Activated T-helper 17 cell treated with anti-CD3 and anti-CD28 coated beads, Interleukin-2, amount 50 U/mL, for 72 hours (primary cell): ENCODE results near the gene PTPRD. TPM values are rescaled to one million over a fixed set of nuclear protein-coding genes. Genes with fewer than 3 reads are reported as not detected.
A peak's percentile ranks its signal among the peaks of the same experiment; 100 is the strongest.

Experiments
- ATAC-seq: fragments of 150-1000 bp; cut with Tn5 transposase; replicated peaks from 2 replicates; pipeline ENCODE4 v1.10.0; 2021; ENCODE audit warnings: mild to moderate bottlenecking, moderate library complexity
- H3K27ac Mint-ChIP-seq: one replicate; pipeline ENCODE4 v1.8.0; 2022; ENCODE audit warnings: mixed read lengths
- H3K27me3 Mint-ChIP-seq: one replicate; pipeline ENCODE4 v1.8.0; 2022; ENCODE audit warnings: mixed read lengths
- H3K36me3 Mint-ChIP-seq: one replicate; pipeline ENCODE4 v1.8.0; 2022; ENCODE audit warnings: low read depth, mild to moderate bottlenecking, mixed read lengths
- H3K4me1 Mint-ChIP-seq: one replicate; pipeline ENCODE4 v1.8.0; 2022; ENCODE audit warnings: mixed read lengths
- H3K4me3 Mint-ChIP-seq: one replicate; pipeline ENCODE4 v1.8.0; 2022; ENCODE audit warnings: mild to moderate bottlenecking, mixed read lengths
- H3K9me3 Mint-ChIP-seq: one replicate; pipeline ENCODE4 v1.8.0; 2022; ENCODE audit warnings: mixed read lengths
- total RNA-seq, 2 donors: library from RNA; stranded (reverse); gene quantifications; one replicate each; pipeline ENCODE4 v1.2.3, GENCODE V29; 2022

The PTPRD gene
- total RNA-seq, 2 donors from 2014 or later: 0.04 TPM; not detected in 1

DNA sequence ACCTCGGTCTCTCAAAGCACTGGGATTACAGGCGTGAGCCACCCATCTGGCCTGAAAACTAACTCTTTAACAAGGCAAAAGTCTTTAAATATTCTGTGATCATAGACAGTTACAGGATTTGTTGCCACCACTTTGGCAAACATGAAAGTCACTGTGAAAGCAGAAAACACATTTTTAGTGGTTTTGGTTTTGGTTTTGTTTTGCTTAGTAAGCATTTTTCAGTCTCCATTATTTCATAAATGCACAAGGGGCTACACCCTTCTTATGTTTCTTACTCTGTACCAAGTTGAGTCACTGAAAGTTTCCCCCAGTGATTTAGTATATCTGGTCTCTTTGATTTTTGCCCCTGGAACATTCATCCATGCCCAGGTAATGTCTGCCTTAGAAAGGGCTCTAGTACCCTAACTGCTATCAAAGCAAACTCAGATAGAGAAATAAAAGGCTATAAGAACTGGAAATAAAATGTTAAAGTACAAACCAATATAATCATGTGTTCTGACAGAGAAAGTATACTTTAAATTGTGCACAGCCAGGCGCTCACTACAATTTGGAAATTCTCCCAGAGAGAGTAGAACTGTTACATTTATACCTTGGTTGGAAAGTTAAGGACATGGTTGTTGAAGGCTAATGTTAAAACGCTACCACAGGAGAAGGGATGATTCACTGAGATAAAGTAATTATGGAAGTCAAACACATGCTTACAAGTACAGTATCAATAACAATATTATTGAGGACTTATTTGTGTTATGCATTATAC is 1790.7 kb downstream of the PTPRD start:
- no peak overlapping the region for H3K27ac Mint-ChIP-seq
- no peaks in the 10 kb centered on the region for H3K36me3 Mint-ChIP-seq
- peak; percentile 42 for ATAC-seq
- no peak overlapping the region for H3K4me3 Mint-ChIP-seq
- no peaks in the 10 kb centered on the region for H3K9me3 Mint-ChIP-seq
- H3K27me3 Mint-ChIP-seq: no peaks in the 10 kb centered on the region
- H3K4me1 Mint-ChIP-seq: no peaks in the 10 kb centered on the region

DNA sequence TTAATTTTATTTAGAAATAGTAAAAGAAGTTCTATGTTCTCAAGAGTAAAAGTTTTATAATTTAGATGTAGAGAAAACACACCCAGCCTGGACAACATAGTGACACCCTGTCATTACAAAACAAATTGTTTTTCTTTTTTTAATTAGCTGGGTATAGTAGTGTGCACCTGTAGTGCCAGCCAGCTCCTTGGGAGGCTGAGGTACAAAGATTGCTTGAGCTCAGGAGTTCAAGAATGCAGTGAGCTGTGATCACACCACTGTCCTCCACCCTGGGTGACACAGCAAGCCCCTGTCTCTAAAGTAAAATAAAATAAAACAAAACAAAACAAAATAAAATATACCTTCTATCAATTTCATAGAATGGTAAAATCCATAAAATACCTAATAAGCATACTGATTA is 1795.5 kb downstream of the PTPRD start:
- Mint-ChIP-seq H3K4me1 (no peaks in the 10 kb centered on the region), H3K27me3 (no peaks in the 10 kb centered on the region), H3K27ac (no peak overlapping the region), H3K9me3 (no peaks in the 10 kb centered on the region), H3K4me3 (no peak overlapping the region), H3K36me3 (no peaks in the 10 kb centered on the region)
- no peak for ATAC-seq

DNA sequence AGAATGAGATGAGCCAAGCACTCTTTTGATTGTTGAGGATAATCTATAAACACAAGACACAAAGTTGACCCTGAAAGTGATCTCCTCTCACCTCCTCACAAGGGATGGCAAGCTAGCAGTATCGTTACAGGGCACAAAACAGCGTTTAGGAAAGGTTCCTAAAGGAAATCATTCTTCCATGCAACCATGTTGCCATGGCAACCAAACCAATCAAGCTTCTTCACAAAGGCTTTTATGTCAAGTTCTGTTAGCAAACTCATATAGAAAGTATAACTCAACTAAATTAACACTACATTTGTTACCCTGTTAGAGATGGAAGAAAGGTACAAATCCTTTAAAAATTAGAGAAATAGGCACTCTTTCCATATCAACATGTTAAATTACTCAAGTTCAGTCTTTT is 1796.4 kb downstream of the PTPRD start:
- Mint-ChIP-seq H3K27me3 (no peaks in the 10 kb centered on the region), H3K4me3 (no peak overlapping the region), H3K4me1 (no peaks in the 10 kb centered on the region), H3K9me3 (no peaks in the 10 kb centered on the region), H3K27ac (no peak overlapping the region), H3K36me3 (no peaks in the 10 kb centered on the region)
- ATAC-seq: no peak

- H3K36me3 Mint-ChIP-seq: no peaks in the 10 kb centered on the region
Observed at GRCh38 chr9:8815931-8816330, 1796.9 kb downstream of the PTPRD start.

GRCh38 chr9:8815219-8815618 is 1797.6 kb downstream of the PTPRD start:
- Mint-ChIP-seq H3K36me3 (no peaks in the 10 kb centered on the region), H3K4me1 (no peaks in the 10 kb centered on the region), H3K27ac (no peak overlapping the region), H3K27me3 (no peaks in the 10 kb centered on the region), H3K9me3 (no peaks in the 10 kb centered on the region), H3K4me3 (no peak overlapping the region)
- no peak for ATAC-seq

More at GRCh38 chr9:8815931-8816330, 1796.9 kb downstream of the PTPRD start:
- ATAC-seq: no peak
- Mint-ChIP-seq H3K27ac (no peak overlapping the region), H3K9me3 (no peaks in the 10 kb centered on the region), H3K4me1 (no peaks in the 10 kb centered on the region), H3K27me3 (no peaks in the 10 kb centered on the region), H3K4me3 (no peak overlapping the region)

DNA sequence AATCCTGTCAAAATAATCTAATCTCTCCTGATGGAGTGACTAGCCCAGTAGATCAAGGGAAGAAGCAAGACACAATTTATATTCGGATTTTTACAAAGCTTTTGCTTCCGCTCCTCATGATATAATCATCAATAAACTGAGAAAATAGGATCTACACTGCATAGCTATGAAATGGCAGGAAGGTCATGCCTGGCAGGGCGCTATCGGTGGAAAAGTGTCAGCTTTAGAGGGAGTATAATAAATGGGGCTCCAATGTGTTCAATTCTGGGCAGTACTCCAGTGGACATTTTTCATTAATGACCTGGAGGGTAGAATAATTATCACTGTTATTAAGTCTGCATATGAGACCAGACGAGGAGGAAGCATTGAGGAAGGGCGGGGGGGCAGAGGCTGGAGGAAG is 1799.9 kb downstream of the PTPRD start:
- no peak for ATAC-seq
- Mint-ChIP-seq H3K9me3 (no peaks in the 10 kb centered on the region), H3K27me3 (no peaks in the 10 kb centered on the region), H3K36me3 (no peaks in the 10 kb centered on the region), H3K4me3 (no peak overlapping the region), H3K27ac (no peak overlapping the region), H3K4me1 (no peaks in the 10 kb centered on the region)

DNA sequence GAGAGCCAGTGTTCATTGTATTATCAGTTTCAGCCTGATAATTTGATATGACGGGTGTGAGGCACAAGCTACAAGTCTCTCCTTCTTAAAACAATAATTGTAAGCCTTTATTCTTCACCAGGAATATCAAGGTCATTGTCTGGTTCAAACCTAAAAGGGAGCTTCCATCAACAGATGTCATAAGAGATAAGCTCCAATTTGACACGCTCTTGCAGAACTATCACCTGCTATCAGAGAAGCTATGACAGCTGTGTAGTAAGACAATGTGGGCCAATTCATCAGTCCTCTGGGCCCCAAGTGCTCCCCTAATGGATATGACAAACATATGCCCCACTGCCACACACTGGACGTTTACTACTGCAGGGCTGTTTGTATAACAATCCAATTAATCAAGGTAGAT is 1803.1 kb downstream of the PTPRD start:
- Mint-ChIP-seq H3K27ac (no peak overlapping the region), H3K27me3 (no peaks in the 10 kb centered on the region), H3K36me3 (no peaks in the 10 kb centered on the region), H3K4me1 (no peaks in the 10 kb centered on the region), H3K9me3 (no peaks in the 10 kb centered on the region), H3K4me3 (no peak overlapping the region)
- ATAC-seq: no peak

GRCh38 chr9:8806150-8806549 is 1806.7 kb downstream of the PTPRD start:
- Mint-ChIP-seq H3K9me3 (no peaks in the 10 kb centered on the region), H3K4me1 (no peaks in the 10 kb centered on the region), H3K36me3 (no peaks in the 10 kb centered on the region), H3K4me3 (no peak overlapping the region), H3K27ac (no peak overlapping the region), H3K27me3 (peaks cover 5% of the 10 kb centered on the region)
- ATAC-seq: no peak

DNA sequence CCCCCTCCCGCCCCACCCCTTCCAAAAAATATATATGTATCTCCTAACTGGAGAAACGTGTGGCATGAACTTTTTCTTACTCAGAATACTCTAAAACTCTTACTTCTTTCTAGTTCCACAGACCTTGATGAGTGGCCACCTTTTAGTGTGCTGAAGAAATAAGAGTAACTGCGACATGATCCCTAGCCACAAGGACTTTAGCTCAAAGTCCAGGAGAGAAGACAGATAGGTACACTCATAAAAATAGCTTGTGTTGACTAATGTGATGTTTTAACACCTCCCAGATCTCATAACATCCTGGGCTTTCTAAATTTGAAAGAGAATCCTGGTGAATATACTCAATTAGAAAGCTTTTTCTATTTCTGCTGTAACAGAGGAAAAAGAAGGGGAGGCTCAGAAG is 1808.2 kb downstream of the PTPRD start:
- H3K36me3 Mint-ChIP-seq: no peaks in the 10 kb centered on the region
- H3K9me3 Mint-ChIP-seq: no peaks in the 10 kb centered on the region
- H3K27ac Mint-ChIP-seq: no peak overlapping the region
- H3K4me3 Mint-ChIP-seq: no peak overlapping the region
- H3K4me1 Mint-ChIP-seq: no peaks in the 10 kb centered on the region
- no peak for ATAC-seq
- H3K27me3 Mint-ChIP-seq: peaks cover 8% of the 10 kb centered on the region

GRCh38 chr9:8802242-8802641 is 1810.6 kb downstream of the PTPRD start:
- H3K9me3 Mint-ChIP-seq: no peaks in the 10 kb centered on the region
- no peak for ATAC-seq

DNA sequence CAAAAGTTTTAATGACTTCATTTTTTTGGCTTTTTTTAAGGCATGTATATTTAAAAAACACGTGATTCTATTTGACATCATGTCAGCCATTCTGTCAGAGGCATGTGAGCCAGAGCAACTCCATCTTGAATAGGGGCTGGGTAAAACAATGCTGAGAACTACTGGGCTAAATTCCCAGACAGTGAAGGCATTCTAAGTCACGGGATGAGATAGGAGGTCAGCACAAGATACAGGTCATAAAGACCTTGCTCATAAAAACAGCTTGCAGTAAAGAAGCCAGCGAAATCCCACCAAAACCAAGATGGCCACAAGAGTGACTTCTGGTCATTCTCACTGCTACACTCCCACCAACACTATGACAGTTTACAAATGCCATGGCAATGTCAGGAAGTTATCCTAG is 1812.6 kb downstream of the PTPRD start:
- Mint-ChIP-seq H3K4me1 (no peaks in the 10 kb centered on the region), H3K36me3 (no peaks in the 10 kb centered on the region), H3K27ac (no peak overlapping the region), H3K4me3 (no peak overlapping the region), H3K9me3 (no peaks in the 10 kb centered on the region), H3K27me3 (peaks cover 8% of the 10 kb centered on the region)
- ATAC-seq: no peak

More at GRCh38 chr9:8802242-8802641, 1810.6 kb downstream of the PTPRD start:
- no peaks in the 10 kb centered on the region for H3K36me3 Mint-ChIP-seq
- H3K27ac Mint-ChIP-seq: no peak overlapping the region
- no peak overlapping the region for H3K4me3 Mint-ChIP-seq
- no peaks in the 10 kb centered on the region for H3K4me1 Mint-ChIP-seq
- H3K27me3 Mint-ChIP-seq: peaks cover 8% of the 10 kb centered on the region

DNA sequence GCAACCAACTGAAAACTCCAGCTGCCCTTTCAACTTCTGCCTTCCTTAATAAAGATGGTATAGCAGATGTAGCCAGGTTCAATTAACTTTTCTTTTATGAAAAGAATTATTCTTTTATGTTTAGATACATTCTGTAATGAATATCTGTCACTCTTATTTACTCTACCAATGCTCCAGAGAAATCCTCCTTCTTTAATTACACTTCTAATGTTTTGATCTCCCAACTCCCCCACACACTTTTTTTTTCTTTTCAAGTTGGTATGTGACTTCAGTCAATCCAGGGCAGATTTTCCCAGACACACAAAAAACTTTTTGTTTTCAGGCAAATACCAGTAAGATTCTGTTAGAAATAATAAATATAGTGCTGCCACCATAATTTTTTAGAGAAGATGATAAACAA is 1813.2 kb downstream of the PTPRD start:
- ATAC-seq: no peak
- no peak overlapping the region for H3K27ac Mint-ChIP-seq
- no peaks in the 10 kb centered on the region for H3K4me1 Mint-ChIP-seq
- no peak overlapping the region for H3K4me3 Mint-ChIP-seq
- H3K36me3 Mint-ChIP-seq: no peaks in the 10 kb centered on the region
- no peaks in the 10 kb centered on the region for H3K9me3 Mint-ChIP-seq
- peaks cover 8% of the 10 kb centered on the region for H3K27me3 Mint-ChIP-seq

- Mint-ChIP-seq H3K4me1 (no peaks in the 10 kb centered on the region), H3K27ac (no peak overlapping the region), H3K27me3 (peaks cover 8% of the 10 kb centered on the region), H3K4me3 (no peak overlapping the region), H3K9me3 (no peaks in the 10 kb centered on the region), H3K36me3 (no peaks in the 10 kb centered on the region)
- no peak for ATAC-seq
Observed at GRCh38 chr9:8799206-8799605, 1813.6 kb downstream of the PTPRD start.

DNA sequence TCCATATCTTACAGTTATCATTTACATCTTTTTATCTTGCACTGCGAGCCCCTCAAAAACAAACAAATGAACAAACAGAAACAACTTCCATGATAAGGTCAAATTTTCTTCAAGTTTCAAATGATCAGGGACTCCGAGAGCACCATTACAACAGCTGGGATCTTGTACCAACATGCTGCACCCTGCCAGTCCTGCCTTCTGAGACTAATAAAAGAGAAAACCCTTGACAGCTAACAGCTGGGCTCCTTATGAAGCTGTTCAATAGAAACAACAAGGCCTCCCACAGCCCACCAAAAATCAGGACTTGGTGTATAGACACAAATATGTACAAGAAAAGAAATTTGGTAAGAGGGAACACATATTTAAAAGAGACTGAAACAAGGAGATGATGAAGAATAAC is 1828.0 kb downstream of the PTPRD start:
- ATAC-seq: no peak

GRCh38 chr9:8783941-8784340 is 1828.9 kb downstream of the PTPRD start:
- Mint-ChIP-seq H3K9me3 (no peaks in the 10 kb centered on the region), H3K36me3 (no peaks in the 10 kb centered on the region), H3K4me3 (no peak overlapping the region), H3K27me3 (peaks cover 5% of the 10 kb centered on the region), H3K4me1 (no peaks in the 10 kb centered on the region), H3K27ac (no peak overlapping the region)
- no peak for ATAC-seq

More for the DNA sequence above, 1828.0 kb downstream of the PTPRD start:
- Mint-ChIP-seq H3K4me3 (no peak overlapping the region), H3K27me3 (peaks cover 5% of the 10 kb centered on the region), H3K27ac (no peak overlapping the region), H3K36me3 (no peaks in the 10 kb centered on the region), H3K9me3 (no peaks in the 10 kb centered on the region), H3K4me1 (no peaks in the 10 kb centered on the region)

DNA sequence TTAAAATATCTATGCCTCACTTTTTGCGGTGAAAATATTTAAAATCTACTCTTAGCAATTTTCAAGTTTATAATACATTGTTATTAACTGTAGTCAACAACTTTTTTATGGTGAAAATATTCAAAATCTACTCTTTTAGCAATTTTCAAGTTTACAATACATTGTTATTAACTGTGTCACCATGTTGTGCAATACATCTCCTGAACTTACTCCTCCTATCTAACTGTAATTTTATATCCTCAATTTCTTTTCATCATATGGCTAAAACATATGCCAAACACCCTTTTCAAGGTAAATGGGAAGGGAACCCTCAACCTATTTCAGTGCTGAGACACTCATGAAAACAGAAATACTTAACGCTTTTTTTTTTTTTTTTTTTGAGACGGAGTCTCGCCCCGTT is 1830.6 kb downstream of the PTPRD start:
- ATAC-seq: no peak
- Mint-ChIP-seq H3K4me3 (no peak overlapping the region), H3K27ac (no peak overlapping the region), H3K4me1 (no peaks in the 10 kb centered on the region), H3K9me3 (no peaks in the 10 kb centered on the region), H3K27me3 (peaks cover 3% of the 10 kb centered on the region), H3K36me3 (no peaks in the 10 kb centered on the region)
